Measurements from ENCODE around the gene GARIN3.

GARIN3 gene

GRCh38 chr5:157172403-157172802 is 6.3 kb upstream of the GARIN3 start:
- POLR2A ChIA-PET (ENCODE audit: low non-redundant PET): no interaction called here
- no peak for TF ChIP-seq CTCF (conservative IDR thresholded peaks at IDR 0.05; ENCODE audit: low read depth)
- no peak overlapping the region for H3K27ac ChIP-seq
- CTCF ChIA-PET: no interaction called here
- DNase-seq (ENCODE audit: low spot score): no peak

- no peak for TF ChIP-seq CTCF (conservative IDR thresholded peaks at IDR 0.05; ENCODE audit: low read depth)
- no peak overlapping the region for H3K27ac ChIP-seq
- CTCF ChIA-PET: no interaction called here
- no peak for DNase-seq (ENCODE audit: low spot score)
- POLR2A ChIA-PET (ENCODE audit: low non-redundant PET): no interaction called here
These were observed 2.2 kb upstream of the GARIN3 start for GRCh38 chr5:157168286-157168685.

GRCh38 chr5:157167214-157167621 is 1.2 kb upstream of the GARIN3 start:
- TF ChIP-seq CTCF (conservative IDR thresholded peaks at IDR 0.05; ENCODE audit: low read depth): no peak
- no peak overlapping the region for H3K27ac ChIP-seq
- DNase-seq (ENCODE audit: low spot score): no peak
- POLR2A ChIA-PET (ENCODE audit: low non-redundant PET): no interaction called here
- CTCF ChIA-PET: interaction anchor here (0.7 kb wide), 1 partner anchor 86 kb away, joined by 4 read pairs; no protein-coding TSS in a partner anchor

GRCh38 chr5:157165668-157166067 is 396 bp downstream of the GARIN3 start:
- DNase-seq (ENCODE audit: low spot score): no peak
- no peak overlapping the region for H3K27ac ChIP-seq
- POLR2A ChIA-PET (ENCODE audit: low non-redundant PET): no interaction called here
- CTCF ChIA-PET: no interaction called here
- TF ChIP-seq CTCF (conservative IDR thresholded peaks at IDR 0.05; ENCODE audit: low read depth): no peak

- ChIA-PET CTCF (no interaction called here), POLR2A (ENCODE audit: low non-redundant PET) (no interaction called here)
- DNase-seq (ENCODE audit: low spot score): no peak
- no peak overlapping the region for H3K27ac ChIP-seq
- no peak for TF ChIP-seq CTCF (conservative IDR thresholded peaks at IDR 0.05; ENCODE audit: low read depth)
These were observed 803 bp downstream of the GARIN3 start for GRCh38 chr5:157165261-157165660.

- POLR2A ChIA-PET (ENCODE audit: low non-redundant PET): no interaction called here
- TF ChIP-seq CTCF (conservative IDR thresholded peaks at IDR 0.05; ENCODE audit: low read depth): no peak
- no peak for DNase-seq (ENCODE audit: low spot score)
- H3K27ac ChIP-seq: no peak overlapping the region
- CTCF ChIA-PET: no interaction called here
These were observed 1.5 kb downstream of the GARIN3 start for GRCh38 chr5:157164521-157164920.

Measured in RWPE1 (cell line).